ENCODE data around the gene CAND2. TPM values are rescaled to one million over a fixed set of nuclear protein-coding genes. Genes with fewer than 3 reads are reported as not detected.
"Not testable (repeated sequence)": the region's sequence is repeated elsewhere in the genome, so short reads cannot be mapped to it uniquely, and the experiment has no call there.

The CAND2 gene
- polyA plus RNA-seq, 1 donor from 2014 or later: 17.3 TPM

DNA sequence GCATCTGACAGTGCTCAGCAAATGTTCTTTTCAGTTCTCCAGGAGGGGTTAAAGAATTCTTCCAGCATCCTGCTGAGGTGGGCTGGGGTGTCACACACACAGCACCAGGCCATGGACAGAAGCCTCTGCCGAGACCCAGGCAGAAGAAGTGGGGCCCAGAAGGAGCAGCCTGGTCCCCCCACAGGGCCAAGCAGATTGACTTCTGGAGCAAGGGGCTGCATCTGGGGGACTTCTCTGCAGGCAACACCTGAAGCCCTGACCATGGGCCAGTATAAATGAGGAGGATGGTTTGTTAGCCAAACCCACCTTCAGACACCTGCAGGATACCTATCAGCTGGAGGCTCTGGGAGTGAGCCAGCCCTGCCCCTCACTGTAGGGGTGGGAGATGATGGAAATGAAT, 21.3 kb upstream of the CAND2 start:
- Histone ChIP-seq H3K27me3 (ENCODE audit: insufficient read depth, low read depth, low read length) (no peaks in the 10 kb centered on the region), H3K9ac (ENCODE audit: low read length) (no peak overlapping the region), H2AFZ (ENCODE audit: low read depth, low read length) (no peak overlapping the region), H3K4me2 (ENCODE audit: low read length) (no peak overlapping the region), H3K79me2 (replicated peaks; ENCODE audit: insufficient read depth, low read length) (no peaks in the 10 kb centered on the region), H3K27ac (ENCODE audit: low read length) (no peak overlapping the region), H4K20me1 (ENCODE audit: insufficient read depth) (no peaks in the 10 kb centered on the region), H3F3A (ENCODE audit: insufficient read depth, low read length, poor library complexity, severe bottlenecking) (no peaks in the 10 kb centered on the region), H3K9me2 (ENCODE audit: insufficient read depth, low read length) (no peaks in the 10 kb centered on the region), H3K36me3 (ENCODE audit: insufficient read depth, low read length) (no peaks in the 10 kb centered on the region), H3K4me3 (ENCODE audit: low read length) (no peak overlapping the region), H3K9me3 (ENCODE audit: low read length) (no peaks in the 10 kb centered on the region)
- no peak for TF ChIP-seq TAF1 (IDR thresholded peaks at IDR 0.05; ENCODE audit: low read depth)
- no peak for TF ChIP-seq RAD21 (conservative IDR thresholded peaks at IDR 0.05)
- TF ChIP-seq MXI1 (conservative IDR thresholded peaks at IDR 0.05; ENCODE audit: poor library complexity, severe bottlenecking): no peak
- no peak for TF ChIP-seq SMC3 (conservative IDR thresholded peaks at IDR 0.05; ENCODE audit: poor library complexity)
- no peak for TF ChIP-seq EP300 (conservative IDR thresholded peaks at IDR 0.05; ENCODE audit: poor library complexity, severe bottlenecking)
- no peak for TF ChIP-seq POLR2AphosphoS5 (IDR thresholded peaks at IDR 0.05)
- TF ChIP-seq EZH2 (IDR thresholded peaks at IDR 0.05; ENCODE audit: borderline replicate concordance, insufficient read depth, low read length, poor library complexity, severe bottlenecking): no peak
- TF ChIP-seq, protein P1, sequence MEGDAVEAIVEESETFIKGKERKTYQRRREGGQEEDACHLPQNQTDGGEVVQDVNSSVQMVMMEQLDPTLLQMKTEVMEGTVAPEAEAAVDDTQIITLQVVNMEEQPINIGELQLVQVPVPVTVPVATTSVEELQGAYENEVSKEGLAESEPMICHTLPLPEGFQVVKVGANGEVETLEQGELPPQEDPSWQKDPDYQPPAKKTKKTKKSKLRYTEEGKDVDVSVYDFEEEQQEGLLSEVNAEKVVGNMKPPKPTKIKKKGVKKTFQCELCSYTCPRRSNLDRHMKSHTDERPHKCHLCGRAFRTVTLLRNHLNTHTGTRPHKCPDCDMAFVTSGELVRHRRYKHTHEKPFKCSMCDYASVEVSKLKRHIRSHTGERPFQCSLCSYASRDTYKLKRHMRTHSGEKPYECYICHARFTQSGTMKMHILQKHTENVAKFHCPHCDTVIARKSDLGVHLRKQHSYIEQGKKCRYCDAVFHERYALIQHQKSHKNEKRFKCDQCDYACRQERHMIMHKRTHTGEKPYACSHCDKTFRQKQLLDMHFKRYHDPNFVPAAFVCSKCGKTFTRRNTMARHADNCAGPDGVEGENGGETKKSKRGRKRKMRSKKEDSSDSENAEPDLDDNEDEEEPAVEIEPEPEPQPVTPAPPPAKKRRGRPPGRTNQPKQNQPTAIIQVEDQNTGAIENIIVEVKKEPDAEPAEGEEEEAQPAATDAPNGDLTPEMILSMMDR (IDR thresholded peaks at IDR 0.05; ENCODE audit: poor library complexity, severe bottlenecking): no peak
- TF ChIP-seq REST (IDR thresholded peaks at IDR 0.05; ENCODE audit: borderline replicate concordance): no peak

DNA sequence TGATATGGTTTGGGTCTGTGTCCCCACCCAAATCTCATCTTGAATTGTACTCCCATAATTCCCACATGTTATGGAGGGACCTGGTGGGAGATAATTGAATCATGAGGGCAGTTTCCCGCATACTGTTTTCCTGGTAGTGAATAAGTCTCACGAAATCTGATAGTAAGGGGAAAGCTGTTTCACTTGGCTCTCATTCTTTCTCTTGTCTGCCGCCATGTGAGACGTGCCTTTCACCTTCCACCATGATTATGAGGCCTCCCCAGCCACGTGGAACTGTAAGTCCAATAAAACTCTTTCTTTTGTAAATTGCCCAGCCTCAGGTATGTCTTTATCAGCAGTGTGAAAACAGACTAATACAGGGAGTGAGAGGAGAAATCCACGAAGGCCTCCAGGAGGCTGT, 20.5 kb upstream of the CAND2 start:
- not testable (repeated sequence) for H3K36me3 ChIP-seq (ENCODE audit: insufficient read depth, low read length); H4K20me1 ChIP-seq (ENCODE audit: insufficient read depth); H3K4me2 ChIP-seq (ENCODE audit: low read length); H3K4me3 ChIP-seq (ENCODE audit: low read length); H3K9me3 ChIP-seq (ENCODE audit: low read length); H3K9ac ChIP-seq (ENCODE audit: low read length); H3K79me2 ChIP-seq (replicated peaks; ENCODE audit: insufficient read depth, low read length); H2AFZ ChIP-seq (ENCODE audit: low read depth, low read length); H3K27me3 ChIP-seq (ENCODE audit: insufficient read depth, low read depth, low read length); H3F3A ChIP-seq (ENCODE audit: insufficient read depth, low read length, poor library complexity, severe bottlenecking); H3K27ac ChIP-seq (ENCODE audit: low read length); H3K9me2 ChIP-seq (ENCODE audit: insufficient read depth, low read length)

DNA sequence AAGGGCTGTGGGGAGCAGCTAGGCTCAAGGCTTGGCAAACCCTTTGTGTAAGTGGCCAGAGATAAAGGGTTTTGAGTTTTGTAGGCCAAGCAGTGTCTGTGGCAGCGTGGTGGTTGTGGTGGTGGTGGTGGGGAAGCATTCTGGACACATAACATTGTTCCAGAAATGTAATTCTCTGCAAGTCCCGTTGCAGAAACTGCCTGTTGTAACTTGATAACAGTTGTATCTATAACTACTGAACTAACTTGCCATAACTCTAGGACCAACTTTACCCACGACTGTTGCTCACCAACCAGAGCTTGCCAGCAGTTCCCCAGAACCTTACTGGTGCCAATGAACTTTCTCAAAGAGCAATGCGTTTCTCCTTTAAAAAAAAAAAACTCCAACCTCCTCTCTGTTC, 19.3 kb upstream of the CAND2 start:
- Histone ChIP-seq H3K9me2 (ENCODE audit: insufficient read depth, low read length) (no peaks in the 10 kb centered on the region), H3K9me3 (ENCODE audit: low read length) (no peaks in the 10 kb centered on the region), H3K9ac (ENCODE audit: low read length) (no peak overlapping the region), H2AFZ (ENCODE audit: low read depth, low read length) (no peak overlapping the region), H3K27me3 (ENCODE audit: insufficient read depth, low read depth, low read length) (no peaks in the 10 kb centered on the region), H3K4me2 (ENCODE audit: low read length) (no peak overlapping the region), H4K20me1 (ENCODE audit: insufficient read depth) (no peaks in the 10 kb centered on the region), H3K36me3 (ENCODE audit: insufficient read depth, low read length) (no peaks in the 10 kb centered on the region), H3K27ac (ENCODE audit: low read length) (no peak overlapping the region), H3F3A (ENCODE audit: insufficient read depth, low read length, poor library complexity, severe bottlenecking) (no peaks in the 10 kb centered on the region), H3K79me2 (replicated peaks; ENCODE audit: insufficient read depth, low read length) (no peaks in the 10 kb centered on the region), H3K4me3 (ENCODE audit: low read length) (no peak overlapping the region)
- TF ChIP-seq MXI1 (conservative IDR thresholded peaks at IDR 0.05; ENCODE audit: poor library complexity, severe bottlenecking): no peak
- TF ChIP-seq EZH2 (IDR thresholded peaks at IDR 0.05; ENCODE audit: borderline replicate concordance, insufficient read depth, low read length, poor library complexity, severe bottlenecking): no peak
- no peak for TF ChIP-seq EP300 (conservative IDR thresholded peaks at IDR 0.05; ENCODE audit: poor library complexity, severe bottlenecking)
- no peak for TF ChIP-seq POLR2AphosphoS5 (IDR thresholded peaks at IDR 0.05)
- TF ChIP-seq SMC3 (conservative IDR thresholded peaks at IDR 0.05; ENCODE audit: poor library complexity): no peak
- TF ChIP-seq RAD21 (conservative IDR thresholded peaks at IDR 0.05): no peak
- TF ChIP-seq TAF1 (IDR thresholded peaks at IDR 0.05; ENCODE audit: low read depth): no peak
- TF ChIP-seq, protein P1 (IDR thresholded peaks at IDR 0.05; ENCODE audit: poor library complexity, severe bottlenecking): no peak
- TF ChIP-seq REST (IDR thresholded peaks at IDR 0.05; ENCODE audit: borderline replicate concordance): no peak

Measured in neural cell (in vitro differentiated cells).